Vagina (tissue), 2 donors: ENCODE data around the gene RACK1.

Experiments
- CTCF ChIP-seq, 3 experiments: fragments of 450-650 bp in 2 of 3; fragments of 200-600 bp in 1 of 3; sonication (generic) in 1 of 3; IDR thresholded peaks; one replicate each; pipeline ENCODE4 v1.5.1; 2017 to 2019; ENCODE audit warnings: antibody characterized with exemption in 3 of 3, mild to moderate bottlenecking in 2 of 3, moderate library complexity in 2 of 3
- POLR2AphosphoS5 ChIP-seq, 2 donors: sonication (generic); formaldehyde crosslinking; IDR thresholded peaks; one replicate each; pipeline ENCODE4 v1.9.0; 2017; ENCODE audit warnings: antibody characterized with exemption in 2 of 2, mild to moderate bottlenecking in 2 of 2, low read depth in 1 of 2; ENCODE audit not compliant: insufficient read depth in 1 of 2

GRCh38 chr5:181236471-181236870 lies 7.2 kb downstream of the RACK1 start:
- TF ChIP-seq CTCF (IDR thresholded peaks at IDR 0.05) (no peak), POLR2AphosphoS5 (IDR thresholded peaks at IDR 0.05; ENCODE audit: insufficient read depth in 1 of 2, low read depth in 1 of 2) (no peak)
